ACC112 (cell line): ENCODE data around the gene EIF4B.

Experiments used
- H2AFZ ChIP-seq: fragments of 200-600 bp; sonication (generic); one replicate; pipeline ENCODE4 v1.6.0; 2017; ENCODE audit warnings: antibody characterized with exemption, low read length; ENCODE audit not compliant: unreplicated experiment
- H3K27ac ChIP-seq: fragments of 200-600 bp; sonication (generic); 2 replicates; pipeline ENCODE4 v1.5.1; 2014; ENCODE audit warnings: low read depth, mild to moderate bottlenecking, antibody characterized with exemption, low read length, moderate library complexity
- H3K27me3 ChIP-seq: fragments of 200-600 bp; sonication (generic); 2 replicates; pipeline ENCODE4 v1.6.1; 2014; ENCODE audit warnings: mild to moderate bottlenecking, antibody characterized with exemption, low read length, moderate library complexity, mixed read lengths; ENCODE audit not compliant: insufficient read depth
- H3K36me3 ChIP-seq: fragments of 200-600 bp; sonication (generic); 2 replicates; pipeline ENCODE4 v1.6.1; 2016; ENCODE audit warnings: mild to moderate bottlenecking, antibody characterized with exemption, low read length, moderate library complexity, mixed read lengths; ENCODE audit not compliant: insufficient read depth
- H3K4me1 ChIP-seq: fragments of 200-600 bp; sonication (generic); one replicate; pipeline ENCODE4 v1.6.1; 2016; ENCODE audit warnings: low read length, mixed read lengths; ENCODE audit not compliant: insufficient read depth, unreplicated experiment, control insufficient read depth
- H3K4me3 ChIP-seq: fragments of 200-600 bp; sonication (generic); 2 replicates; pipeline ENCODE4 v1.5.1; 2014; ENCODE audit warnings: mild to moderate bottlenecking, low read depth, low read length
- H3K79me2 ChIP-seq: fragments of 200-600 bp; sonication (generic); one replicate; pipeline ENCODE4 v1.6.0; 2016; ENCODE audit warnings: low read length; ENCODE audit not compliant: control insufficient read depth, unreplicated experiment, insufficient read depth

EIF4B gene

DNA sequence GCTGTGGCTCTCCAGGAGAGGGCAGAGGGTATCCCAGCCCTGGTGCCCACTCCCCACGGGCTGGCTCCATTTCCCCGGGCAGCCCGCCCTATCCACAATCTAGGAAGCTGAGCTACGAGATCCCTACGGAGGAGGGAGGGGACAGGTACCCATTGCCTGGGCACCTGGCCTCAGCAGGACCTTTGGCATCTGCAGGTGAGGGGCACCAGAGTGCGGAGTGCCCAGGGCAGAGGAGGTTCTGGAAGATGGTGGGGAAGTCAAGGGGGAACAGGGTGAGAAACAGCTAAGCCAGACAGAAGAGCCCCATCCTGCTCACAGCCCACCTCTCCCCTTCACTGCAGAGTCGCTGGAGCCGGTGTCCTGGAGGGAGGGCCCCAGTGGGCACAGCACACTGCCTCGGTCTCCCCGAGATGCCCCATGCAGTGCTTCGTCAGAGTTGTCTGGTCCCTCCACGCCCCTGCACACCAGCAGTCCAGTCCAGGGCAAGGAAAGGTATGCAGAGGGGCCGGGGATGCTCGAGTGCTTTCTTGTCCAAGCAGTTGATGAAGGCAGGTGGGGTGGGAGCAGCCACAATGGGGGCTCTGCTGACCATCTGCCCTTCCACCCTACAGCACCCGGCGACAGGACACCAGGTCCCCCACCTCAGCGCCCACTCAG is 53.9 kb downstream of the EIF4B start:
- Histone ChIP-seq H3K4me3 (no peak overlapping the region), H2AFZ (no peak overlapping the region), H3K27me3 (no peaks in the 10 kb centered on the region), H3K4me1 (peaks cover 30% of the 10 kb centered on the region), H3K36me3 (peaks cover 26% of the 10 kb centered on the region), H3K27ac (no peak overlapping the region), H3K79me2 (no peaks in the 10 kb centered on the region)

DNA sequence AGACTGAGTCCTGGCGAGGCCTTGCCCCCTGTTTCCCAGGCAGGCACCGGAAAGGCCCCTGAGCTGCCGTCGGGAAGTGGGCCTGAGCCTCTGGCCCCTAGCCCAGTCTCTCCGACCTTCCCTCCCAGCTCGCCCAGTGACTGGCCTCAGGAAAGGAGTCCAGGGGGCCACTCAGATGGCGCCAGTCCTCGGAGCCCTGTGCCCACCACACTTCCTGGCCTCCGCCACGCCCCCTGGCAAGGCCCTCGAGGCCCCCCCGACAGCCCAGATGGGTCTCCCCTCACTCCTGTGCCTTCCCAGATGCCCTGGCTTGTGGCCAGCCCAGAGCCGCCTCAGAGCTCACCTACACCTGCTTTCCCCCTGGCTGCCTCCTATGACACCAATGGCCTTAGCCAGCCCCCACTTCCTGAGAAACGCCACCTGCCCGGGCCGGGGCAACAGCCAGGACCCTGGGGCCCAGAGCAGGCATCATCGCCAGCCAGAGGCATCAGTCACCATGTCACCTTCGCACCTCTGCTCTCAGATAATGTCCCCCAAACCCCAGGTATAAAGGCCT is 54.5 kb downstream of the EIF4B start:
- no peak overlapping the region for H2AFZ ChIP-seq
- peaks cover 20% of the 10 kb centered on the region for H3K36me3 ChIP-seq
- H3K4me3 ChIP-seq: no peak overlapping the region
- H3K4me1 ChIP-seq: peaks cover 32% of the 10 kb centered on the region
- H3K27ac ChIP-seq: no peak overlapping the region
- H3K79me2 ChIP-seq: no peaks in the 10 kb centered on the region
- no peaks in the 10 kb centered on the region for H3K27me3 ChIP-seq

DNA sequence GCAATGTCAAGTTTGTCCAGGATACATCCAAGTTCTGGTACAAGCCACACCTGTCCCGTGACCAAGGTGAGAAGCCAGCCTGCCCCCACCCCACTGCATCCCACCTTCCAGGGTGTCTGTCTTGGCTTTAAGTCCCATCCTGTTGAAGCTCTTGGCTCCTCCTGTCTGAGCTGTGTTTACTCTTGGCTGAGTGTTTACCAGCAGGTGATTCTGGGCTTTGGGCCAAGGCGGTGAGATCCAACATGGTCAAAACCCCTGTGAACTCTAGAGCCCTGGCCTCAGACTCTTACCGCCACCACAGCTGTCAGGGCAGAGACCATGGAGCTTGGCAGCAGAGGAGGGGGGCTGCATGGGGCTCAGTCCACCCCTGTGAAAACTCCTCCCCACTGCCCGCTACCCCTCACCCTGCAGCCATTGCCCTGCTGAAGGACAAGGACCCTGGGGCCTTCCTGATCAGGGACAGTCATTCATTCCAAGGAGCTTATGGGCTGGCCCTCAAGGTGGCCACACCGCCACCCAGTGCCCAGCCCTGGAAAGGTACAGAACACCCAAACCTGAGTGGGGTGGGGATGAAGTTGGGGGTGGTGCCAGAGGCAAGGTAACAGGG is 55.3 kb downstream of the EIF4B start:
- no peaks in the 10 kb centered on the region for H3K79me2 ChIP-seq
- no peaks in the 10 kb centered on the region for H3K27me3 ChIP-seq
- peaks cover 37% of the 10 kb centered on the region for H3K4me1 ChIP-seq
- no peak overlapping the region for H3K27ac ChIP-seq
- H2AFZ ChIP-seq: no peak overlapping the region
- peaks cover 19% of the 10 kb centered on the region for H3K36me3 ChIP-seq
- H3K4me3 ChIP-seq: no peak overlapping the region

DNA sequence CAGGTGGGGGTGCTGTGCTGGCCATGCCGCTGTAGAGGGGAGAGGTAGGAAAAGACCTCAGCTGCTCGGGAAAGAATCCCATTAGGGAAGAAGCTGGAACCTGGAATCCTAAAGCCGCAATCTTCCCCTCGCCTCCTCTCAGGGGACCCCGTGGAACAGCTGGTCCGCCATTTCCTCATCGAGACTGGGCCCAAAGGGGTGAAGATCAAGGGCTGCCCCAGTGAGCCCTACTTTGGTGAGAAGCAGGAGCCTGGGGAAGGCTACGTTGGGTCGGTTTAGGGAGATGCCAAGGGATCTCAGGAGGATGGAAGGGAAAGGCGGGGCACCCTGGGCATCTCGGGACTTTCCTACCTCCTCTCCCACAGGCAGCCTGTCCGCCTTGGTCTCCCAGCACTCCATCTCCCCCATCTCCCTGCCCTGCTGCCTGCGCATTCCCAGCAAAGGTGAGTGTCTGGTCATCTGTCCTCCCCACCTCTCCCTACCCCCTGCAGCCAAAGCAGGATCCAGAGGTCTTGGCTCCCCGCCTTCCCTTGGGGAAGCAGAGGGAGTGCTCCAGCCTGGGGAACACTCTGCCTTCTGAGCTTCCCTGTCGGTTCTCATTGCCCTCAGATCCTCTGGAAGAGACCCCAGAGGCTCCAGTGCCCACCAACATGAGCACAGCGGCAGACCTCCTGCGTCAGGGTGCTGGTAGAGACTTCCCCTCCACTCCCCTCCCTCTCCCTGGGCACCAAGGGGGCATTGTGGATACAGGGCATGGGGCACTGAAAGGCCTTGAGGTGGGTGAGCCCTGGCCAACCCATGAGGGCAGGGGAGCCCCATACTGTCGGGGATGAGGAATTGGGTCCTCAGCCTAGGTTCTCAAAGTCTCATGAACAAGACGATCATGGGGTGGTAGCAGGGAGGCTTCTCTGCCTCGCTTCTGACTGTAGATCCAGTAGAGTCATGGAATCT is 56.0 kb downstream of the EIF4B start:
- peaks cover 18% of the 10 kb centered on the region; the same call in 1 of the 2 replicates for H3K36me3 ChIP-seq
- H3K79me2 ChIP-seq: no peaks in the 10 kb centered on the region
- H3K4me1 ChIP-seq: peaks cover 45% of the 10 kb centered on the region
- no peak overlapping the region for H2AFZ ChIP-seq
- H3K27me3 ChIP-seq: no peaks in the 10 kb centered on the region
- H3K27ac ChIP-seq: peak overlapping the region; percentile 17; the same call in 1 of the 2 replicates
- no peak overlapping the region for H3K4me3 ChIP-seq

DNA sequence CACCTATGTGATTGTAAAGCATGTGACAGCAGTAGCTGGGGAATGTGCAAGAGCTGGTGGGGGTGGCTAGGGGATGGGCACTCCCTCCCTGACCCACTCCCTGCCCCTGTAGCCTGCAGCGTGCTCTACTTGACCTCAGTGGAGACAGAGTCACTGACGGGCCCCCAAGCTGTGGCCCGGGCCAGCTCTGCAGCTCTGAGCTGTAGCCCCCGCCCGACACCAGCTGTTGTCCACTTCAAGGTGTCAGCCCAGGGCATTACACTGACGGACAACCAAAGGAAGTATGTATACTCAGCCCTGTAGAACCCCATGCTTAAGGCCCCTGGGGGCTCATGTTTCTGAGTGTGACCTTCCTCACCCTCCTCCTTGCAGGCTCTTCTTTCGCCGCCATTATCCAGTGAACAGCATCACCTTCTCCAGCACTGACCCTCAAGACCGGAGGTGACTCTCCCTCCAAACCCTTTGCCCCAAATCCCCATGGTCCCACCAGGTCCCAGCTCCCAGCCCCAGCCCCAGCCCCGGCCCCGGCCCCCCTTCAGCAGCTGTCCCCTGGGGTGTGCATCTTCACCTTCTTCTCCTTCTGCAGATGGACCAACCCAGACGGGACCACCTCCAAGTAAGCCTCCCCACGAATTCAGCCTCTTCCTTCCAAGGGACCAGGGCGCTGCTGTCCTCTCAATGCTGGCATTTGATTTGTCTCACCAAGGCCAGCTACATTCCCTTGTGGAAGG is 56.9 kb downstream of the EIF4B start:
- no peak overlapping the region for H2AFZ ChIP-seq
- H3K27ac ChIP-seq: peak overlapping the region; percentile 66
- peaks cover 18% of the 10 kb centered on the region; the same call in 1 of the 2 replicates for H3K36me3 ChIP-seq
- H3K4me1 ChIP-seq: peaks cover 54% of the 10 kb centered on the region
- H3K79me2 ChIP-seq: no peaks in the 10 kb centered on the region
- H3K27me3 ChIP-seq: no peaks in the 10 kb centered on the region
- no peak overlapping the region for H3K4me3 ChIP-seq

DNA sequence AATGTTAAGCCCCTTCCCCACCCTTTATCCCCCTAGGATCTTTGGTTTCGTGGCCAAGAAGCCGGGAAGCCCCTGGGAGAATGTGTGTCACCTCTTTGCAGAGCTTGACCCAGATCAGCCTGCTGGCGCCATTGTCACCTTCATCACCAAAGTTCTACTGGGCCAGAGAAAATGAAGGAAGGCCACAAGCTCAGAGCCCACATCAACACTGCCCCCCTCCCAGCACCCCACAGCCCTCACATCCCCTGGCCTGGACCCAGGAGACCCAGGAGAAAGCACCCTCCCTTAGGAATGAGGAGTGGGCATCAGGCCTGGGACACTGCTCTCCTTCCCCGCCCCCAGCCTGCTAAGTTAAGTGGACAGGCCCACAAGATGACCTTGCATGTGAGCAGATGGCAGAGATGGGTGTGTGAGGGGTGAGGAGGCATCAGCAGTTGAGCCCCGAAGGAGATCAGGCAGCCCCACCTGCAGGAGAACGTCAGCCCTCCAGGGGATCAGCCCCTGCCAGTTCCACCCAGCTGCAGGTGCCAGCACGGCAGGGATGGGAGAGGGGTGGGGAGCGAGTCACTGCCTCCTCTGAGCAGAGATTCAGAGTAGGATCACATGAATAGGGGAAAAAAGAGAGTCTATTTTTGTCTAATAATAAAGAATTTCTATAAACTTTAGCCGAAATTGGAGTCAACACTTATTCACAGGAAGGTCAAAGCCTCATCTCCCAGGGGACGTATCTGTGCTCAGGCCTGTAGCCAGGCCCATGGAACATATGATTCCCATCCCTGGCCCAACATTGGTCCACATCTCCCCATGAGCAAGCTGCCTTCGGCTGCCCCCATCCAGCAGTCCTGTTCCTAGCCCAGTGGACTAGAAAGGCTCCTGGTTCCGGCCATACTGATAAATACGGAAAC is 57.7 kb downstream of the EIF4B start:
- Histone ChIP-seq H2AFZ (no peak overlapping the region), H3K36me3 (peaks cover 18% of the 10 kb centered on the region; the same call in 1 of the 2 replicates), H3K27ac (peak overlapping the region; percentile 78), H3K4me1 (peaks cover 62% of the 10 kb centered on the region), H3K27me3 (no peaks in the 10 kb centered on the region), H3K79me2 (no peaks in the 10 kb centered on the region), H3K4me3 (no peak overlapping the region)

DNA sequence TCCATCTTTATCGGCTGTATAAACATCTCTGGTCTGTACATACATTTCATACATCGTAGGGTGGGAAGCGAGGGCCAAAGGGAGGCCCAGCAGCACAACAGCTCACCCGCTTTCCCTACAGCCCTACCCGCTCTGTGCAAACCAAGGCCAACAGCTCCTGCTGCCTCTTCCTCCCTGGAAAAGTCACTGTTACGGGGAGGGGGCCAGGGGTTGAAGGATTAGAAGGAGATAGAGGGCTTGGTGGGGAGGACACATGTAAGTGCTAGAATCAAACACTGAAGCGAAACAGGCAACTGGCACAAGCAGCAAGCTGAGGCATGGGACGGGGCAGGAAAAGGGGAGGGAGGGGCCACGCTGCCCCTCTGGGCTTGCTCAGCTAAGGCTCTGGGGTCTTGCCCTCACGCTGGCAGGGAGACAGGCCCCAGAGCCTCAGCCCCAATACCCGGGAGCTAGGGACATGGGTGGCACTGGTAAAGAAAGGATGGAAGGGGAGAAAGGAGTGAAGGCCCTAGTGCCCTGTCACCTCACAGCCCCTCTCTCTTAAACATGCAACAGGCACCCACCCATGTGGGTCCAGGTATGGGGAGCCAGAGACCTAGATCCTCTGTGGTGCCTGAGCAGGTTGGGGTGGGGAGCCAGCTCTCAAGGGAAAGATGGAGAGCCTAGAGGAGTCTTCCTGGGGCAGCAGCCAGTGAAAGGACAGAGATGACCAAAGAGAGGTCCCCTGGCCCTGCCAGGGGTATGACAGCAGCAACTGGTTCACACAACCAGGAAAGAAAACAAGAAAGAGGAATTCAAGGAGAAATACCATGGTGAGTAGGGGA is 58.6 kb downstream of the EIF4B start:
- no peaks in the 10 kb centered on the region for H3K27me3 ChIP-seq
- H3K79me2 ChIP-seq: no peaks in the 10 kb centered on the region
- H2AFZ ChIP-seq: no peak overlapping the region
- H3K36me3 ChIP-seq: peaks cover 18% of the 10 kb centered on the region; the same call in 1 of the 2 replicates
- H3K4me3 ChIP-seq: no peak overlapping the region
- H3K27ac ChIP-seq: peak overlapping the region; percentile 78
- H3K4me1 ChIP-seq: peaks cover 70% of the 10 kb centered on the region

DNA sequence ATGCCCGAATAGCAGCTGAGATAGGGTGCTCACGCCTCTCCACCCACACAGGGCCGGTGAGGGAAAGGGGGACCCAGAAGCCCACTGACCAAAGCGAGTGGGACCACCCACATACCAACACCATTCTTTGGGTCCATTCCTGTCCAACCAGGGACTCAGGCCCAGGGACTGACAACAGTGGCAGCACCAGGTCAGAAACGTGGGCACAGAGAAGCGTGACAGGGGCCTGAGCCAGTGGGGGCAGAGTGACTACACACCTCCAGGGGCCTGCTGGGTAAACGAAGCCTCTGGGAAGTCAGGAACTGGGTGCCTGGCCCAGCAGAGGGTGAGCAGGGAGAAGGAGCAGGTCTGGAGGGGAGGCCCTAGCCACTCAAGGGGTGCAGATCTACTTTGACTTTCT is 59.2 kb downstream of the EIF4B start:
- H2AFZ ChIP-seq: no peak overlapping the region
- H3K27me3 ChIP-seq: no peaks in the 10 kb centered on the region
- H3K36me3 ChIP-seq: peaks cover 18% of the 10 kb centered on the region; the same call in 1 of the 2 replicates
- H3K4me3 ChIP-seq: no peak overlapping the region
- no peaks in the 10 kb centered on the region for H3K79me2 ChIP-seq
- H3K27ac ChIP-seq: peak overlapping the region; percentile 78
- peaks cover 75% of the 10 kb centered on the region for H3K4me1 ChIP-seq
